Hematopoietic multipotent progenitor cell treated with erythropoietin and hydrocortisone succinate and interleukin-3 and kit ligand, for 4 days (in vitro differentiated cells): ENCODE data around the gene CDIP1.
A peak's percentile ranks its signal among the peaks of the same experiment; 100 is the strongest.

Experiments used
- DNase-seq: peaks from one replicate; pipeline ENCODE4 v3.0.0-alpha.2; 2015

Gene CDIP1

GRCh38 chr16:4537376-4538343, 913 bp downstream of the CDIP1 start:
- DNase-seq = no peak

DNA sequence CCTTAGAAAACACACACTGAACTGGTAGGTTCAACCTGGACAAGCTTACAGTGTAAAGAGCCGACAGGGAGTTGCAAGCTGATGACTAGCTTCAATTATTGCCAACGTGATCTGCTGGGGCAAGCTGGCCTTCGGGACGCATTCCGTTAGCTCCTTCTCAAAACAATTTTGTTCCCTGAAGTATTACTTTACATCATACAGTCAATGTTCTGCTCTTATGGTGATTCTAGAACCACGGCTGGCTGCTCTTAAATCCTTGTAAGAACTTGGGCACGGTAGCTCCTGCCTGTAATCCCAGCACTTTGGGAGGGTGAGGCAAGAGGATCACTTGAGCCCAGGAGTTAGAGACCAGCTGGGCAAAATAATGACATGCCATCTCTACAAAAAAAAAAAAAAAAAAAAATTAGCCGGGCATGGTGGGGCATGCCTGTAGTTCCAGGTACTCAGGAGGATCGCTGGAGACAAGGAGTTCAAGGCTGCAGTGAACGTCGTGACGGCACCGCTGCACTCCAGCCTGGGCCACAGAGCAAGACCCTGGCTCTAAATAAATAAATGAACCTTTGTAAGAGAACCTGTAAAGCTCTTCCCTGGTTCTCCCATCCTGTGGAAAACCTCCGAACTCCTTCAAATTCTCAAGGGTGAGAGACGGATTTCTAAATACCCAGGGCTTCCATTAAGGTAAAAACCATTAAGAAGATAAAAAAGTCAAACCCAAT, 2.0 kb downstream of the CDIP1 start:
- no peak for DNase-seq

DNA sequence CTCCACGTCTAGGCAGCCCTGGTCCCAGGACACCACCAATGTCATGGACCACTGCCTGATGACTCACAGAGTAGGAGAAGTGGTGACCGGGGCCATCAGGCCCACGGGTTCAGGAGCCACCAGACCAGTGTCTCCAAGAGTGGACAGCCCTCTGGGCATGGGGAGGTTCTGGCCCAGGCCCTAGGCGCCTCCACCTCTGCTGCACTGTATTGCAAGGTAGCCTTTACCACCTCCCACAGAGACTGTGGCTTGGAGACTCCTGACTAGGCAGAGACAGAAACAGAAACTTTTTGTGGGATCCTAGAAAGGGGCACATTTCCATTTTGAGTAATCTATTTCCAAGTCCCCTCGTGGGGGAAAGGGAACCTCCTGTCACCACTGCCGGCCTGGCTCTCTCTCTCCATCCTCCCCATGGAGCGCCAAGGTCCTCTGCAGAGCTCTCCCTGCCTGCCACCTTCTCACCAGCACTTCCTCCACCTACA, 2.9 kb downstream of the CDIP1 start:
- DNase-seq = no peak

DNA sequence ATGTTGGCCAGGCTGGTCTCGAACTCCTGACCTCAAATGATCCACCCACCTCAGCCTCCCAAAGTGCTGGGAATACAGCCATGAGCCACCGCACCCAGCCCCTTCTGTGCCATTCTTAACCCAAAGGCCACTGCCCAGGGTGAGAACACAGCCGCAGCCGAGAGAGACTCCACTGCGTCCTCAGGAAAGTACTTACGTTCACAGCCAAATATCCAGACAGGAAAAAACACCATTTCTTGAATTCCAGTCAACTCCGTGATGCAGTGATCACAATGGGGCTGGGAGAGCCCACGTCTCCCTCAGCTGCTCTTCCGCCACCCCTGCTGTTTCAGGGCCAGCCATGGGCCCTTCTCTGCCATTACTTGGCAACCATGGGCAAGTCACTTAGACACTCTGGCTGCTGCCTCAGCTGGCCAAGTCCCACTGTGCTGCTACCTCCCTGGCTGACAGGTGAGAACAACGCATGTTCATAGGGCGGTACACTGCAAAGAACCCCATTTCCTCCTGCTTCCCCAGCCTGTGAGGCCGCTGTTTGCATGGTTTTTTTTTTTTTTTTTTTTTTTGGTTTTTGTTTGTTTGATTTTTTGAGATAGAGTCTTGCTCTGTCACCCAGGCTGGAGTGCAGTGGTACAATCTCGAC, 4.3 kb downstream of the CDIP1 start:
- DNase-seq = no peak

DNA sequence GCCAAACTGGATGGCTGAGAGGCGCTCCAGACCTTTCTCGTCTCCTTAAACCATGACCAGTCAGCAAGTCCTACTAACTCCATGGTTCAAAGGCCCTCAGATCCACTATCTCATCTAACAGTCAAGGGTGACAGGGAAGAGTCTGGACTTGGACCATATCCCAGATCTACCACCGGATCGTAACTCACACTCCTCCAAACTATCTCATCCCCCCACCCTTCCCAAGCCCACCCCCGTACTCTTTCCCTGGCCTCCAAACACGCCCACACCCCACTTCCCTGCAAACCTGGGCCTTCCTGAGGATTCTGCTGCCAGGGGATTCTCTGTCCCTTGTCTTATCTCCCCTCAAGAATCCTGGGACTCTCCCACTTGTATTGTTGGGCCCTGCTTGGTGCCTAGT, 5.1 kb downstream of the CDIP1 start:
- no peak for DNase-seq

- no peak for DNase-seq
Measured at GRCh38 chr16:4532238-4532637, 6.3 kb downstream of the CDIP1 start.

- no peak for DNase-seq
Measured at GRCh38 chr16:4531811-4532210, 6.8 kb downstream of the CDIP1 start.

DNA sequence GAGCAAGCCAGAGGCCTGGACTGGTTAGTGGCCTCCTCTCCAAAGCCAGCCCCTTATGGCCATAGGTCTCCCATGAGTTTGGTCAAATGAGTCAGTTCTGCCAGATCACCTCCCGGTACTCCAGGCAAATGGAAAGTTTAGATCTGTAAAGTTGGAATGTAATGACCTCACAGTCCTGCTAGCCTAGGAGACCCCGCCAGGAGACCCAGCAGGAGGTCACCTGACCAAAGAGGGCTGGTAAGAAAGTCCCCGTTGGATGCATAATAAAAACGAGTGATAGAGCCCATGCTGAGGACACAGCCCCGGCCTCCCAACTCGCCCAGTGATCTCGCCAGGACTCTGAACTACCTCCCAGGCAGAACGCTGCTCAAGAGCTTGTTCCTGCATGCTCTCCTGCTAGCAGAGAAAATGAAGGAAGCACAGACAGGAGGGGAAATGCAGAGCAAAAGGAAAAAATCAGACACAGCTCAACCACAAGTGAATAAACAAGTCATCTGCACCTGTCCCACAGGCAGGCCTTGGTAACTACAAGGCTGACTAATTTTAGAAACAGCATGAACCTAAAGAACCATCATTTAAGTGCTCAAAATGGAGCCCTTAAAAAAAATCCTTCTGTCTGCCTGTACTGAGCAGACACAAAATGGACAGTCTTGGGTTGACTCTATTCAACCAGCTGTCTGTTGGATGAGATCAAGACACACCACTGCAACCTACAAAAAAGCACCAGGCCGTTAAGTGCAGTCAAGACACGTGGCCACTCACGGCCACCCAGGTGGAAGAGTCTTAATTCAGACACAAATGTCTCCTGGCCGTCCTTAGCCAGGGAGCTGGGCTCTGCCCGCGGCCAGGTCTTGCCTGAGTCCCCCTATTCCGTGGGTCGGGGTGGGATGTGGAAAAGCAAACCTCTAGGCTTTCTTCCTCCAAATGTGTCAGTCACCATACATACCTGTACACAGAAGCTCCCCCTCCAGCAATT, 9.2 kb downstream of the CDIP1 start:
- no peak for DNase-seq

GRCh38 chr16:4525634-4526277, 12.8 kb downstream of the CDIP1 start:
- no peak for DNase-seq

DNA sequence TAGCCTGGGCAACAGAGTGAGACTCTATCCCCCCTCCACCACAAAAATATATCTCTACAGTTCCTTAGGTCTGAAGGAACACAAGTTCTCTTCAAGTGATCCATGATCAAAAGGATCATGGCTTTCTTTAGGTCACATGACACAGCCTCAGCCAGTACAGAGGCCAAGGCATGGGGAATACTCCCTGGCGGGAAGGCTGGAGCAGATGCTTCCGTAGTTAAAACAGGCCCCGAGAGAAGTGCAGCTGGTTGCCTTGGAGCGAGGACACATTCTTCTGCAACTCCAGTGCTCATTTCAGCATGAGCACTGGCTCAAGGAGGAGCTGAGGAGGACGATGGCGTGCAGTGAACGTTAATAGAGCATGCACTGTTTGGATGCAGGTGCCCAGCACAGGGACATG, 13.5 kb downstream of the CDIP1 start:
- DNase-seq = no peak

DNA sequence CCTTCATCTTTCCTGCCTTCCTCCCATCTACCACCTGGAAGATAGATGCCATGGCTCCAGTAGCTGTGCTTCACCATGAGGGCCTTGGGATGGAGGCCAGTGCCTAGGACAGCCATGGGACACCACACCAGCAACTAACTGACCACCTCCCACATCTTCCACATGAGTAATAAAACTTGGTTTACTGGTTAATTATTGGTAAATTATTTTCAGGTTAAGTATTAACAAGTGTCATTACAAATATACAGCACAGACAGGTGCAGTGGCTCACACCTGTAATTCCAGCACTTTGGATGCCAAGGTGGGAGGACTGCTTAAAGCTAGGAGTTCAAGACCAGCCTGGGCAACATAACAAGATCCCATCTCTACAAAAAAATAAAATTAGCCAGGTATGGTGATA, 14.0 kb downstream of the CDIP1 start:
- DNase-seq = no peak

DNA sequence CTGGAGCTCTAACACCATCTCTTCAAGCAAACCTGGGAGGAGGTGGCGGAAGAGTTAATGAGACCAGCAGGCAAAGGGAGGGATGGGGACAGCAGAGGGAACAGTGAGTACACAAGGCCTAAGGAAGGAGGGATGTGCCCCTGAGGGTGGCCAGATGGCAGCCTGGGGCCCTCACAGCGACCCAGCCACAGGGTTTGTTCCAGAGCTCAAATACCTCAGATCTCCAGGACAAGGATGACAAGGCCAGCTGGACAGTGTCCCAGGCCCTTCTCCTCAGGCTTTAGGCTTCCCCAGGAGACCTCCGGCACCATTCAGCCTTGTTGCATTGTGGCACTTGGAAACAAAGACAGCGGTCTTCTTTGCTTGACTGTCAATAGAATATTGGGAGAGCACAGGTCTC, 14.9 kb downstream of the CDIP1 start:
- DNase-seq = no peak

DNA sequence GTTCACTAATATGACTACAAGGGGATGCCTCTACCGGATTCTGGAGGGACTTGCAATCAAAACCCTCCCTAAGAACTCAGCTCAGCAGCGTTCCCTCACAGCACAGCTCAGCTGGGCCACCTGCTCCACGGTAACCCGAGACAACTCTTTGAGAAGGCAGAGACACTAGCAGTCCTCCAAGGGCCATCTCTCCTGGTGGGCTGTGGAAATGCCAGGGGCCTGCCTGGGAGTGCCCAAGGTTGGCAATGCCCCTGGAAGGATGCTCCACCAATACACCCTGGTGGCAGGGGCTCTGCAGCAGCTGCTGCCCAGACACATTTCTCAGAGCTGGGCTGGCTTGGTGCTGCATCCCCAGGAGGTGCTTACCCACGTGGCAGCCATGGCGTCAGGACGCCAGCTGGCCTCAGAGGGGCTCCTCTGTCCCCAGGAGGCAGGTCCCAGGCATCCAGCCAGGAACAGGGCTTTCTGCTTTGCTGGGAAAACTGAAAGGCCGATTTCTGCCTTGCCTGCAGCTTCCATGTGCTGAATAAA, 16.5 kb downstream of the CDIP1 start:
- no peak for DNase-seq

GRCh38 chr16:4520913-4521312, 17.7 kb downstream of the CDIP1 start:
- DNase-seq = no peak

- DNase-seq = peak; percentile 45
Measured at GRCh38 chr16:4519274-4520058, 19.1 kb downstream of the CDIP1 start.

DNA sequence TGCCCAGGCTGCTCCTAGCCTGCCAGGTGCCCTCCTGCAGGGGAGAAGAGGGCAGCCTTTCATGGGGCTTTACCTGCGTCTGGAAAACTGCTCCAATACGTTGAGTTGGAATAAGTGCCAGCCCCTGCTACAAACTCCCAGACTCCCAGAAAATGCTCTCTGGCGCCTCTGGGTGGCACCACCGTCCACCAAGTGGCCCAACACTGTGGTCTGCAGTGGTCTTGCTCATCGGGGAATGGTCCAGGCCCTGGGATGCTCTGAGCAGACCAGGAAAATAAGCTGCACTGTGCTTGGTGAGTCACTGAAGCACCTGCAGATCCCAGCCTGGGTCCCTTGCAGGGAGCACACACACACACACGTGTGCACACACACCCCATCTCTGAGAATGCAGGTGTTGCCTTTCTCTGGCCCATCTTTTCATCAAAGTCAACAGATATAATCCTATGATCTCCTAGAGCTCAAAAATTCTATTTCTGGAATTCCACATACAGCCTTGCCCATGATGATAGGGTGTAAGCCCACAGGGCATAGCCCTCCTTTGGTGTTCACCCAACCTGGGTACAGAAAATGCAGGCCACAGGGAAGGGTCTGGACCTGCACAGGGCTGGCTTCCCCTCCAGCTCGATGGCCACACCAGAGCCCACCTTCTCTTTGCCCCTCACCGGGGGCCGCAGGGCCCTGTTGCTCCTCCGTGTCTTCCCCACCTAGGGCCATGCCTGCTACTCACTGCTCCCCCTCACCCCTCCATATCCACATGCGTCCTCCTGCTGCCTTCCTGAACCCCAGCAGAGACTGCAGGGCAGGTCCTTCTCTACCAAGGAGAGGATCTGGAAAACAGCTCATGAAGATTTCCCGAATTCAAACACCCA, 20.5 kb downstream of the CDIP1 start:
- peak; percentile 62 for DNase-seq

GRCh38 chr16:4515611-4516233, 22.9 kb downstream of the CDIP1 start:
- peak; percentile 86 for DNase-seq

- peak; percentile 47 for DNase-seq
Measured at GRCh38 chr16:4514606-4515005, 24.0 kb downstream of the CDIP1 start.

- DNase-seq = no peak
Measured at GRCh38 chr16:4513881-4514280, 24.7 kb downstream of the CDIP1 start.
